Fibroblast of lung (primary cell): ENCODE results near the gene DDX59. TPM values are rescaled to one million over a fixed set of nuclear protein-coding genes. Genes with fewer than 3 reads are reported as not detected.

Experiments used
- DNase-seq, 2 donors: peaks; one replicate each; pipeline versions ENCODE4 v3.0.0 to v3.0.0-alpha.2; 2010; ENCODE audit warnings: low read depth in 2 of 2
- H2AFZ ChIP-seq: 2 replicates; pipeline ENCODE4 v1.5.1; 2012; ENCODE audit warnings: low read length, control low read depth, inconsistent platforms
- H3K27ac ChIP-seq: 2 replicates; pipeline ENCODE4 v1.5.1; 2011; ENCODE audit warnings: low read length, control low read depth; ENCODE audit not compliant: insufficient read depth
- H3K27me3 ChIP-seq: 2 replicates; pipeline ENCODE4 v1.5.1; 2011; ENCODE audit warnings: mild to moderate bottlenecking, low read length; ENCODE audit not compliant: control insufficient read depth, insufficient read depth
- H3K36me3 ChIP-seq: 2 replicates; pipeline ENCODE4 v1.5.1; 2011; ENCODE audit warnings: low read length; ENCODE audit not compliant: control insufficient read depth, insufficient read depth
- H3K4me1 ChIP-seq: 2 replicates; pipeline ENCODE4 v1.5.1; 2011; ENCODE audit warnings: low read length; ENCODE audit not compliant: control insufficient read depth, insufficient read depth; ENCODE audit errors: extremely low read depth
- H3K4me2 ChIP-seq: 2 replicates; pipeline ENCODE4 v1.5.1; 2011; ENCODE audit warnings: low read length, control low read depth; ENCODE audit not compliant: insufficient read depth; ENCODE audit errors: extremely low read depth
- H3K4me3 ChIP-seq, 4 experiments: fragments of 200-600 bp in 1 of 4; sonication (generic) in 1 of 4; replicated peaks in 1 of 4; 2 replicates each; pipeline ENCODE4 v1.5.1; 2011 to 2016; ENCODE audit warnings: low read length in 4 of 4, low read depth in 3 of 4, mild to moderate bottlenecking in 3 of 4, control low read depth in 2 of 4, inconsistent platforms in 1 of 4, mixed read lengths in 1 of 4; ENCODE audit not compliant: insufficient read depth in 1 of 4; ENCODE audit errors: control extremely low read depth in 1 of 4
- H3K79me2 ChIP-seq: 2 replicates; pipeline ENCODE4 v1.5.1; 2012; ENCODE audit warnings: mild to moderate bottlenecking, low read length, inconsistent platforms; ENCODE audit not compliant: control insufficient read depth, insufficient read depth
- H3K9ac ChIP-seq: 2 replicates; pipeline ENCODE4 v1.5.1; 2011; ENCODE audit warnings: mild to moderate bottlenecking, low read length, control low read depth; ENCODE audit not compliant: insufficient read depth
- H3K9me3 ChIP-seq: 2 replicates; pipeline ENCODE4 v1.5.1; 2012; ENCODE audit warnings: low read depth, low read length; ENCODE audit not compliant: control insufficient read depth, insufficient read depth
- H4K20me1 ChIP-seq: 2 replicates; pipeline ENCODE4 v1.5.1; 2011; ENCODE audit warnings: low read length; ENCODE audit not compliant: control insufficient read depth, insufficient read depth; ENCODE audit errors: extremely low read depth
- EZH2 ChIP-seq: IDR thresholded peaks from 2 replicates; pipeline ENCODE4 v1.5.1; 2012; ENCODE audit warnings: low read length, control low read depth, mild to moderate bottlenecking; ENCODE audit errors: missing control alignments
- polyA plus RNA-seq, 2 donors: library from polyadenylated mRNA; depleted of rRNA in 1 of 2; stranded (reverse) in 1 of 2; unstranded in 1 of 2; fragments of >200 nt; gene quantifications; 2 replicates each; pipeline ENCODE4 v1.2.1, GENCODE V29; 2011 to 2012; ENCODE audit warnings: missing spikeins in 1 of 2
- total RNA-seq: library from RNA; depleted of rRNA; stranded (reverse); fragments of >200 nt; gene quantifications from 2 replicates; pipeline ENCODE4 v1.2.1, GENCODE V29; 2014
- TF ChIP-seq, protein P1 (sequence below), 2 donors: IDR thresholded peaks in 1 of 2; conservative IDR thresholded peaks in 1 of 2; 1 replicate in 1 of 2; 2 replicates in 1 of 2; pipeline ENCODE4 v1.5.1; 2011 to 2012; ENCODE audit warnings: low read length in 2 of 2, control low read depth in 1 of 2, inconsistent platforms in 1 of 2, low read depth in 1 of 2, mild to moderate bottlenecking in 1 of 2

The DDX59 gene
- total and polyA plus RNA-seq, 2 donors (not counting 1 experiment from before 2014, with no cell fraction given) = 14.0 to 18.7 TPM

DNA sequence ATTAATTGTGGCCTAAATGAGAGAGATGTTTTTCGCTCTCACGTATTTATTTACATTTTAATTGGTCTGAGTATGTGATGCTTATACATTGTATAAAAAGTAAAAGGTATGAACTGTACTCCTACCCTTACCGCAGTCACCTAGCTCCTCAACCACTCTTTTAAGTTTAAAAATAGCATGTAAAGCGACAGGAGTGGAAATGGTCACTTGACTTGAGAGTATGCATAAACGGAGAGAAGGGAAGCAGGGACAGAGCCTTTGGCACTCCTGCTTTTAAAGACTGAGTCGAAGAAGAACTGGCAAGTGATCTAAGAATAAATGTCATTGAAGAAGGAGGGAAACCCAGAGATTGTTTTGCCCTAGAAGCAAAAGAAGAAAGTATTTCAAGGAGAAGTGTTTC is 11.5 kb upstream of the DDX59 start:
- no peak overlapping the region for H3K27ac ChIP-seq
- H3K4me3 ChIP-seq = no peak overlapping the region
- H3K9ac ChIP-seq = no peak overlapping the region
- no peaks in the 10 kb centered on the region for H3K36me3 ChIP-seq
- no peaks in the 10 kb centered on the region for H3K4me1 ChIP-seq
- H4K20me1 ChIP-seq = no peaks in the 10 kb centered on the region
- H3K9me3 ChIP-seq = no peaks in the 10 kb centered on the region
- no peak overlapping the region for H2AFZ ChIP-seq
- H3K79me2 ChIP-seq = no peaks in the 10 kb centered on the region
- H3K27me3 ChIP-seq = no peaks in the 10 kb centered on the region
- no peak for DNase-seq
- no peak overlapping the region for H3K4me2 ChIP-seq
- TF ChIP-seq, protein P1, sequence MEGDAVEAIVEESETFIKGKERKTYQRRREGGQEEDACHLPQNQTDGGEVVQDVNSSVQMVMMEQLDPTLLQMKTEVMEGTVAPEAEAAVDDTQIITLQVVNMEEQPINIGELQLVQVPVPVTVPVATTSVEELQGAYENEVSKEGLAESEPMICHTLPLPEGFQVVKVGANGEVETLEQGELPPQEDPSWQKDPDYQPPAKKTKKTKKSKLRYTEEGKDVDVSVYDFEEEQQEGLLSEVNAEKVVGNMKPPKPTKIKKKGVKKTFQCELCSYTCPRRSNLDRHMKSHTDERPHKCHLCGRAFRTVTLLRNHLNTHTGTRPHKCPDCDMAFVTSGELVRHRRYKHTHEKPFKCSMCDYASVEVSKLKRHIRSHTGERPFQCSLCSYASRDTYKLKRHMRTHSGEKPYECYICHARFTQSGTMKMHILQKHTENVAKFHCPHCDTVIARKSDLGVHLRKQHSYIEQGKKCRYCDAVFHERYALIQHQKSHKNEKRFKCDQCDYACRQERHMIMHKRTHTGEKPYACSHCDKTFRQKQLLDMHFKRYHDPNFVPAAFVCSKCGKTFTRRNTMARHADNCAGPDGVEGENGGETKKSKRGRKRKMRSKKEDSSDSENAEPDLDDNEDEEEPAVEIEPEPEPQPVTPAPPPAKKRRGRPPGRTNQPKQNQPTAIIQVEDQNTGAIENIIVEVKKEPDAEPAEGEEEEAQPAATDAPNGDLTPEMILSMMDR (conservative IDR thresholded peaks at IDR 0.05 in 1 of 2, IDR thresholded peaks at IDR 0.05 in 1 of 2; ENCODE audit: low read depth in 1 of 2, low read length in 2 of 2) = no peak
- no peak for TF ChIP-seq EZH2

DNA sequence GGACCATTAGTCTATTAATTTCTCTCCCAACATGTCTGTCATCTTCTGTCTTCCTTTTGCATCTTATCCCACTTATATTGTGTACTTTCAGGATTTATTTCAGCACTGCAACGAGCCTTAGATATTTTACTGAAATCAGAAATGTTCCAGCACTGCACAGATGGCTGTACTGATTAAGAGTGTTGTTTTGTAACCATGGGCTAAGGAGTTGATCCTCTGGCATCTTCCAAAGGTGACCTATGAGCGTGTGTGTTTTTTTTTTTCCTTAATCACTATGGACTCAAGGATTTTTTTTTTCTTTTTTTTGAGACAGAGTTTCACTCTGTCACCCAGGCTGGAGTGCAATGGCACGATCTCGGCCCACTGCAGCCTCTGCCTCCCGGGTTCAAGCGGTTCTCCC is 7.1 kb upstream of the DDX59 start:
- H3K4me3 ChIP-seq = no peak overlapping the region
- no peak overlapping the region for H3K27ac ChIP-seq
- H3K27me3 ChIP-seq = no peaks in the 10 kb centered on the region
- no peaks in the 10 kb centered on the region for H3K9me3 ChIP-seq
- no peak overlapping the region for H3K4me2 ChIP-seq
- TF ChIP-seq, protein P1 (conservative IDR thresholded peaks at IDR 0.05 in 1 of 2, IDR thresholded peaks at IDR 0.05 in 1 of 2; ENCODE audit: low read depth in 1 of 2, low read length in 2 of 2) = no peak
- TF ChIP-seq EZH2 = no peak
- DNase-seq = no peak
- H4K20me1 ChIP-seq = no peaks in the 10 kb centered on the region
- no peak overlapping the region for H2AFZ ChIP-seq
- no peaks in the 10 kb centered on the region for H3K4me1 ChIP-seq
- H3K36me3 ChIP-seq = no peaks in the 10 kb centered on the region
- no peak overlapping the region for H3K9ac ChIP-seq
- no peaks in the 10 kb centered on the region for H3K79me2 ChIP-seq

DNA sequence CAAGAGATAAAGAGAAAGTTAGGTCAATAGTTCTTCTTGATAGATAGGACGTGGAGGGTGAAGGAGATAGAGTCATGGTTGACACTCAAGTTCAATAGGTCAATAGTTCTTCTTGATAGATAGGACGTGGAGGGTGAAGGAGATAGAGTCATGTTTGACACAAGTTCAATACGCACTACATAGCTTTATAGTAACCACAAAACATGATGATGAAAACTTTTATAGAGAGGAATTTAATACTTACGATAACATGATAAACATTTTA is 5.8 kb upstream of the DDX59 start:
- peaks cover 6% of the 10 kb centered on the region for H3K4me1 ChIP-seq
- no peak overlapping the region for H3K27ac ChIP-seq
- no peak for DNase-seq
- no peaks in the 10 kb centered on the region for H3K9me3 ChIP-seq
- H3K79me2 ChIP-seq = peaks cover 2% of the 10 kb centered on the region
- H3K4me3 ChIP-seq = no peak overlapping the region
- no peak overlapping the region for H3K9ac ChIP-seq
- no peaks in the 10 kb centered on the region for H3K27me3 ChIP-seq
- H2AFZ ChIP-seq = no peak overlapping the region
- H3K36me3 ChIP-seq = no peaks in the 10 kb centered on the region
- TF ChIP-seq, protein P1 (conservative IDR thresholded peaks at IDR 0.05 in 1 of 2, IDR thresholded peaks at IDR 0.05 in 1 of 2; ENCODE audit: low read depth in 1 of 2, low read length in 2 of 2) = no peak
- no peak for TF ChIP-seq EZH2
- H3K4me2 ChIP-seq = no peak overlapping the region
- H4K20me1 ChIP-seq = no peaks in the 10 kb centered on the region
